Mesenchymal stem cell (in vitro differentiated cells and primary cell): ENCODE measurements around the gene DOCK8.

ENCODE experiments used
- DNase-seq: peaks from one replicate; pipeline ENCODE4 v3.0.0-alpha.2; 2013
- H2AFZ ChIP-seq: one replicate; pipeline ENCODE4 v1.6.1; 2013; ENCODE audit warnings: low read depth, mild to moderate bottlenecking, control low read depth, inconsistent platforms, low read length, moderate library complexity
- H2AK5ac ChIP-seq: 2 replicates; pipeline ENCODE4 v1.6.1; 2013; ENCODE audit warnings: low read length, moderate library complexity, mild to moderate bottlenecking, inconsistent platforms; ENCODE audit not compliant: severe bottlenecking
- H2BK120ac ChIP-seq: one replicate; pipeline ENCODE4 v1.6.1; 2013; ENCODE audit warnings: low read depth, mild to moderate bottlenecking, inconsistent platforms, low read length, moderate library complexity
- H2BK12ac ChIP-seq, 2 experiments: one replicate each; pipeline ENCODE4 v1.6.1; 2013; ENCODE audit warnings: inconsistent platforms in 2 of 2, low read length in 2 of 2, mild to moderate bottlenecking in 2 of 2, moderate library complexity in 2 of 2, control low read depth in 1 of 2
- H2BK15ac ChIP-seq: one replicate; pipeline ENCODE4 v1.6.1; 2013; ENCODE audit warnings: mild to moderate bottlenecking, low read depth, inconsistent platforms; ENCODE audit not compliant: poor library complexity, severe bottlenecking
- H2BK5ac ChIP-seq: 2 replicates; pipeline ENCODE4 v1.6.1; 2013; ENCODE audit warnings: low read depth, mild to moderate bottlenecking, low read length, control low read depth, inconsistent platforms; ENCODE audit not compliant: poor library complexity, severe bottlenecking
- H3K14ac ChIP-seq, 2 experiments: one replicate each; pipeline ENCODE4 v1.6.1; 2013; ENCODE audit warnings: inconsistent platforms in 2 of 2, low read length in 2 of 2, control low read depth in 1 of 2, mild to moderate bottlenecking in 1 of 2, moderate library complexity in 1 of 2
- H3K18ac ChIP-seq, 2 experiments: one replicate each; pipeline ENCODE4 v1.6.1; 2013; ENCODE audit warnings: inconsistent platforms in 2 of 2, low read length in 2 of 2, control low read depth in 1 of 2, low read depth in 1 of 2, mild to moderate bottlenecking in 1 of 2
- H3K23ac ChIP-seq, 2 experiments: one replicate each; pipeline ENCODE4 v1.6.1; 2013; ENCODE audit warnings: inconsistent platforms in 2 of 2, low read length in 2 of 2, mild to moderate bottlenecking in 2 of 2, moderate library complexity in 2 of 2, control low read depth in 1 of 2
- H3K27ac ChIP-seq: 2 replicates; pipeline ENCODE4 v1.5.1; 2013; ENCODE audit warnings: mild to moderate bottlenecking, moderate library complexity, low read length, control low read depth, inconsistent platforms; ENCODE audit not compliant: poor library complexity, severe bottlenecking
- H3K27me3 ChIP-seq, 2 experiments: 2 replicates each; pipeline versions ENCODE4 v1.6.1 to v1.7.0; 2013; ENCODE audit warnings: low read length in 2 of 2, mild to moderate bottlenecking in 2 of 2, moderate library complexity in 2 of 2, control low read depth in 1 of 2, inconsistent platforms in 1 of 2; ENCODE audit not compliant: control insufficient read depth in 1 of 2, insufficient read depth in 1 of 2
- H3K36me3 ChIP-seq, 2 experiments: 2 replicates each; pipeline versions ENCODE4 v1.6.1 to v1.7.0; 2013; ENCODE audit warnings: low read length in 2 of 2, control low read depth in 1 of 2, inconsistent platforms in 1 of 2, low read depth in 1 of 2, mild to moderate bottlenecking in 1 of 2; ENCODE audit not compliant: insufficient read depth in 2 of 2, control insufficient read depth in 1 of 2
- H3K4ac ChIP-seq, 2 experiments: one replicate each; pipeline ENCODE4 v1.6.1; 2013; ENCODE audit warnings: inconsistent platforms in 2 of 2, low read length in 2 of 2, mild to moderate bottlenecking in 2 of 2, moderate library complexity in 2 of 2, control low read depth in 1 of 2, low read depth in 1 of 2
- H3K4me1 ChIP-seq: 2 replicates; pipeline ENCODE4 v1.6.1; 2013; ENCODE audit warnings: low read depth, low read length, control low read depth; ENCODE audit not compliant: control insufficient read depth, insufficient read depth
- H3K4me2 ChIP-seq: 2 replicates; pipeline ENCODE4 v1.6.1; 2013; ENCODE audit warnings: low read length, mild to moderate bottlenecking, inconsistent platforms; ENCODE audit not compliant: poor library complexity, severe bottlenecking
- H3K4me3 ChIP-seq, 2 experiments: 2 replicates each; pipeline versions ENCODE4 v1.5.1 to v1.7.0; 2013; ENCODE audit warnings: low read length in 2 of 2, mild to moderate bottlenecking in 2 of 2, control low read depth in 1 of 2, low read depth in 1 of 2; ENCODE audit not compliant: insufficient read depth in 1 of 2
- H3K79me1 ChIP-seq: replicated peaks from 2 replicates; pipeline ENCODE4 v1.6.1; 2013; ENCODE audit warnings: mild to moderate bottlenecking, control low read depth, low read length, inconsistent platforms; ENCODE audit not compliant: poor library complexity, severe bottlenecking
- H3K9ac ChIP-seq: 2 replicates; pipeline ENCODE4 v1.7.0; 2013; ENCODE audit warnings: mild to moderate bottlenecking, low read length, moderate library complexity
- H3K9me3 ChIP-seq: 2 replicates; pipeline ENCODE4 v1.7.0; 2013; ENCODE audit warnings: mild to moderate bottlenecking, low read length; ENCODE audit not compliant: control insufficient read depth
- H4K8ac ChIP-seq: one replicate; pipeline ENCODE4 v1.6.1; 2013; ENCODE audit warnings: inconsistent platforms, mild to moderate bottlenecking, low read length, moderate library complexity
- H4K91ac ChIP-seq: one replicate; pipeline ENCODE4 v1.6.1; 2013; ENCODE audit warnings: mild to moderate bottlenecking, low read length, inconsistent platforms
- WGBS: methylation state at CpG from one replicate; pipeline ENCODE4 v1.1.7; 2013; ENCODE audit warnings: mixed read lengths; 5-methylcytosine and 5-hydroxymethylcytosine counted together

The DOCK8 gene

DNA sequence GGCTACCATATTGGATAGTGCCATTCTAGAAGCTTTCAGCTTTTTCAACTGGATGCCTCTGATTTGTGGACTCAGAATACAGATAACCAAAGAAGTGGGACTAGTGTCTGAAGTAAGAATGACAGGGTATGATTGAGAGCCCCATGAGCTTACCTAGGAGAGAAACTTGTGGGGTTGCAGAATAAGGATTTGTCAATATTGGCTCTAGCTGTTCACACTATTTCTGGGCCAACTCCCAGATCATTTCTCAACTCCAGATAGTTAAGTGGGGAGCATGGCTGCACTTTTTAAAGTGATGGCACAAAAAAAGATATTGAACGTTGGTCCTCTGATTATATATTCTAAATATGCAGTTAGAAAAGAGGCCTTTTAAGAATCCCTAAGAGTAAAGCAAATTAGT, 252.1 kb downstream of the DOCK8 start:
- no peak overlapping the region for H4K91ac ChIP-seq
- no peaks in the 10 kb centered on the region for H3K27me3 ChIP-seq
- H3K36me3 ChIP-seq = no peaks in the 10 kb centered on the region
- no peaks in the 10 kb centered on the region for H3K79me1 ChIP-seq
- no peak overlapping the region for H3K18ac ChIP-seq
- H3K9ac ChIP-seq = no peak overlapping the region
- no peak overlapping the region for H4K8ac ChIP-seq
- H3K4me3 ChIP-seq = no peak overlapping the region
- H3K27ac ChIP-seq = no peak overlapping the region
- no CpG with 5 or more reads among the region's 1 CpG for WGBS
- H3K14ac ChIP-seq = no peak overlapping the region
- no peak overlapping the region for H2BK15ac ChIP-seq
- peaks cover 10% of the 10 kb centered on the region for H3K4me1 ChIP-seq
- no peak overlapping the region for H3K4me2 ChIP-seq
- no peak overlapping the region for H3K23ac ChIP-seq
- H2BK5ac ChIP-seq = no peak overlapping the region
- no peak overlapping the region for H2AK5ac ChIP-seq
- H3K9me3 ChIP-seq = no peaks in the 10 kb centered on the region
- no peak overlapping the region for H2AFZ ChIP-seq
- no peak overlapping the region for H3K4ac ChIP-seq
- H2BK120ac ChIP-seq = no peak overlapping the region
- no peak overlapping the region for H2BK12ac ChIP-seq
- DNase-seq = no peak

DNA sequence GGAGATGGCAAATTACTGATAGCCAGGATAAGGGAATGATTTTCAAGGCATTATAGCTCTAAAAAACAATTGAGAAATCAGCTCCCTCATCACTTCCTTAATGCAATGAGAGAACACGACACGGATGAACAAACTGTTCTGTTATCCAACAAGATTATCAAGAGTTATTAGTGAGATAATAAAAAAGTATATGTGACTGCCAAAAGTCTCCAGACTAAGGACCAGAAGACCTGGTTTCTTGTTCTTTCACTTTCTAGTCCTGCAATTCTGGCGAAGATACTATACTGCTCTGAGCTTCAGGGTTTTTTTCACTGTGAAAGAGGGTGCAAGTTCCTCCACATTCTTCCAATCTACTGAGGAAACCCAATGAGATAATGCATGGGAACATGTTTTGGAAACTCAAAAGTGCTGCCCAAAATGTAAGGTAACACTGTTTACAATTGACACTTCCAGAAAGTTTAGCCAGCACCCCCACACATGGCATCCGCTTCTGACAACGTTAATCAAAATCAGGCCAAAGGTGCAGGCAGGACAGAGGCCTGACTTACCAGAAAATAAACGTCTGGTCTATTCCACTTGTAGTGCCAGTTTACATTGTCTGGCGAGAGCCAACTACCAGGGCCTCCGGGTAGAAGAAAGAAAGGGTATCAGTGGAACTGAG, 254.2 kb downstream of the DOCK8 start:
- H2AFZ ChIP-seq = no peak overlapping the region
- H2AK5ac ChIP-seq = no peak overlapping the region
- H2BK15ac ChIP-seq = no peak overlapping the region
- H3K4me1 ChIP-seq = peaks cover 8% of the 10 kb centered on the region
- H3K18ac ChIP-seq = no peak overlapping the region
- peak overlapping the region in 1 of 2 experiments; percentile 87 for H3K4me3 ChIP-seq
- H4K91ac ChIP-seq = no peak overlapping the region
- peak overlapping the region; percentile 85 for H3K9ac ChIP-seq
- H3K4ac ChIP-seq = no peak overlapping the region
- H3K36me3 ChIP-seq = no peaks in the 10 kb centered on the region
- DNase-seq = no peak
- no peak overlapping the region for H3K27ac ChIP-seq
- no peak overlapping the region for H4K8ac ChIP-seq
- no peak overlapping the region for H3K23ac ChIP-seq
- H2BK12ac ChIP-seq = no peak overlapping the region
- no peak overlapping the region for H2BK5ac ChIP-seq
- H3K79me1 ChIP-seq = no peaks in the 10 kb centered on the region
- H3K9me3 ChIP-seq = no peaks in the 10 kb centered on the region
- no peaks in the 10 kb centered on the region for H3K27me3 ChIP-seq
- H2BK120ac ChIP-seq = no peak overlapping the region
- H3K14ac ChIP-seq = no peak overlapping the region
- 66% methylated on average over 6 of the region's 8 CpGs for WGBS
- no peak overlapping the region for H3K4me2 ChIP-seq

- Histone ChIP-seq H2AK5ac (no peak overlapping the region), H3K36me3 (no peaks in the 10 kb centered on the region), H2AFZ (peak overlapping the region; percentile 93), H3K4me3 (peak overlapping the region; percentile 49 to 87), H3K4ac (peak overlapping the region in 1 of 2 experiments; percentile 71), H4K91ac (no peak overlapping the region), H3K4me1 (peaks cover 8% of the 10 kb centered on the region), H3K9ac (peak overlapping the region; percentile 85), H4K8ac (peak overlapping the region; percentile 58), H2BK5ac (no peak overlapping the region), H3K27me3 (no peaks in the 10 kb centered on the region), H3K27ac (peak overlapping the region; percentile 65), H3K14ac (peak overlapping the region in 1 of 2 experiments; percentile 48), H2BK12ac (no peak overlapping the region), H2BK120ac (no peak overlapping the region), H2BK15ac (no peak overlapping the region), H3K23ac (no peak overlapping the region), H3K18ac (peak overlapping the region in 1 of 2 experiments; percentile 79), H3K79me1 (no peaks in the 10 kb centered on the region), H3K4me2 (peak overlapping the region; percentile 86), H3K9me3 (no peaks in the 10 kb centered on the region)
- DNase-seq = peak; percentile 70
- 7% methylated on average over 47 of the region's 49 CpGs for WGBS
Measured at GRCh38 chr9:469672-470551, 255.2 kb downstream of the DOCK8 start.

GRCh38 chr9:470552-471194, 256.0 kb downstream of the DOCK8 start:
- peak overlapping the region; percentile 42 to 87 for H3K4me3 ChIP-seq
- H4K91ac ChIP-seq = no peak overlapping the region
- no peaks in the 10 kb centered on the region for H3K27me3 ChIP-seq
- peak overlapping the region in 1 of 2 experiments; percentile 48 for H3K14ac ChIP-seq
- peak overlapping the region in 1 of 2 experiments; percentile 54 for H3K18ac ChIP-seq
- no peak for DNase-seq
- H2AFZ ChIP-seq = peak overlapping the region; percentile 90
- no peak overlapping the region for H3K23ac ChIP-seq
- H4K8ac ChIP-seq = peak overlapping the region; percentile 21
- H3K9me3 ChIP-seq = no peaks in the 10 kb centered on the region
- no peak overlapping the region for H2BK15ac ChIP-seq
- WGBS = 46% methylated on average over 9 of the region's 9 CpGs
- no peaks in the 10 kb centered on the region for H3K79me1 ChIP-seq
- no peaks in the 10 kb centered on the region for H3K36me3 ChIP-seq
- peaks cover 8% of the 10 kb centered on the region for H3K4me1 ChIP-seq
- peak overlapping the region; percentile 23 for H3K9ac ChIP-seq
- no peak overlapping the region for H3K27ac ChIP-seq
- no peak overlapping the region for H2BK5ac ChIP-seq
- no peak overlapping the region for H2AK5ac ChIP-seq
- peak overlapping the region in 1 of 2 experiments; percentile 32 for H3K4ac ChIP-seq
- H2BK12ac ChIP-seq = no peak overlapping the region
- H3K4me2 ChIP-seq = peak overlapping the region; percentile 86
- H2BK120ac ChIP-seq = no peak overlapping the region
